H1 (cell line): ENCODE results near the gene CTCF. TPM values are rescaled to one million over a fixed set of nuclear protein-coding genes. Genes with fewer than 3 reads are reported as not detected.

Source experiments
- CTCF ChIA-PET: fragments of 300-600 bp; sonication (Branson Sonifier 250); formaldehyde crosslinking; loops from one replicate; lab custom pipeline; 2021; ENCODE audit not compliant: partially characterized antibody; lab: Charles Lee
- POLR2A ChIA-PET: fragments of 300-600 bp; sonication (Branson Sonifier 250); formaldehyde crosslinking; loops from one replicate; lab custom pipeline; 2021; ENCODE audit warnings: inconsistent platforms; ENCODE audit not compliant: partially characterized antibody; lab: Charles Lee
- DNase-seq, 2 experiments: peaks; one replicate each; pipeline versions ENCODE4 v3.0.0 to v3.0.0-alpha.2; 2010 to 2022; ENCODE audit warnings: low spot score in 2 of 2, low read depth in 1 of 2, mixed read lengths in 1 of 2
- FAIRE-seq: peaks from 2 replicates; lab custom pipeline; 2011; peaks lifted over from hg19 to GRCh38; lab: Jason Lieb, UNC
- H2AFZ ChIP-seq: 2 replicates; pipeline ENCODE4 v1.8.1; 2012; ENCODE audit warnings: low read length, inconsistent platforms
- H2AK5ac ChIP-seq: 2 replicates; pipeline ENCODE4 v1.6.1; 2013; ENCODE audit warnings: low read depth, low read length
- H2BK120ac ChIP-seq: replicated peaks from 2 replicates; pipeline ENCODE3; 2013; ENCODE audit warnings: low read depth, low read length, inconsistent platforms
- H2BK12ac ChIP-seq: 2 replicates; pipeline ENCODE4 v1.6.1; 2013; ENCODE audit warnings: low read depth, low read length
- H2BK15ac ChIP-seq: 2 replicates; pipeline ENCODE4 v1.6.1; 2013; ENCODE audit warnings: low read length
- H2BK20ac ChIP-seq: 2 replicates; pipeline ENCODE4 v1.6.1; 2013; ENCODE audit warnings: low read length
- H2BK5ac ChIP-seq: 2 replicates; pipeline ENCODE4 v1.6.1; 2013; ENCODE audit warnings: low read depth, low read length
- H3K14ac ChIP-seq: 2 replicates; pipeline ENCODE4 v1.6.1; 2013; ENCODE audit warnings: inconsistent platforms; ENCODE audit not compliant: insufficient read length
- H3K18ac ChIP-seq: 2 replicates; pipeline ENCODE4 v1.6.1; 2013; ENCODE audit warnings: low read length; ENCODE audit errors: extremely low read depth
- H3K23ac ChIP-seq: 2 replicates; pipeline ENCODE4 v1.6.1; 2013; ENCODE audit warnings: inconsistent platforms; ENCODE audit not compliant: insufficient read length
- H3K23me2 ChIP-seq: 2 replicates; pipeline ENCODE4 v1.6.1; 2013; ENCODE audit warnings: low read depth, low read length
- H3K27ac ChIP-seq: 2 replicates; pipeline ENCODE4 v1.6.1; 2011; ENCODE audit warnings: low read depth, low read length, inconsistent platforms
- H3K27me3 ChIP-seq, 4 experiments: replicated peaks in 1 of 4; 1 replicate in 1 of 4; 2 replicates in 3 of 4; pipeline versions ENCODE4 v1.6.1 to v1.8.1; 2011 to 2013; ENCODE audit warnings: low read length in 3 of 4, mild to moderate bottlenecking in 3 of 4, inconsistent platforms in 2 of 4, mixed read lengths in 2 of 4, moderate library complexity in 1 of 4; ENCODE audit not compliant: control insufficient read depth in 3 of 4, insufficient read depth in 3 of 4; ENCODE audit errors: extremely low read depth in 1 of 4
- H3K36me3 ChIP-seq, 4 experiments: 2 replicates each; pipeline versions ENCODE4 v1.6.1 to v1.8.1; 2011 to 2013; ENCODE audit warnings: mild to moderate bottlenecking in 4 of 4, low read length in 3 of 4, moderate library complexity in 2 of 4, control low read depth in 1 of 4, inconsistent platforms in 1 of 4; ENCODE audit not compliant: insufficient read depth in 4 of 4, control insufficient read depth in 2 of 4
- H3K4ac ChIP-seq: replicated peaks from 2 replicates; pipeline ENCODE3; 2013; ENCODE audit warnings: low read length, low read depth, mixed read lengths, inconsistent platforms; ENCODE audit not compliant: insufficient read length
- H3K4me1 ChIP-seq, 4 experiments: replicated peaks in 1 of 4; 1 replicate in 1 of 4; 2 replicates in 3 of 4; pipeline versions ENCODE4 v1.6.1 to v1.8.1; 2011 to 2013; ENCODE audit warnings: low read length in 3 of 4, inconsistent platforms in 2 of 4, mixed read lengths in 1 of 4; ENCODE audit not compliant: insufficient read depth in 4 of 4, control insufficient read depth in 3 of 4
- H3K4me2 ChIP-seq, 2 experiments: 2 replicates each; pipeline versions ENCODE4 v1.6.1 to v1.8.1; 2011 to 2013; ENCODE audit warnings: low read depth in 2 of 2, low read length in 2 of 2, control low read depth in 1 of 2, inconsistent platforms in 1 of 2, mild to moderate bottlenecking in 1 of 2; ENCODE audit not compliant: insufficient read depth in 1 of 2
- H3K4me3 ChIP-seq, 4 experiments: fragments of 200-600, 300-600 bp in 1 of 4; sonication (generic), shearing (Covaris generic), sonication (Bioruptor Twin) in 1 of 4; 2 replicates each; pipeline versions ENCODE4 v1.5.1 to v1.8.1; 2011 to 2016; ENCODE audit warnings: low read length in 4 of 4, low read depth in 3 of 4, control low read depth in 2 of 4, inconsistent platforms in 2 of 4, mild to moderate bottlenecking in 2 of 4, mixed read lengths in 1 of 4, moderate library complexity in 1 of 4; ENCODE audit not compliant: insufficient read depth in 2 of 4; ENCODE audit errors: extremely low read depth in 1 of 4
- H3K56ac ChIP-seq: replicated peaks from 2 replicates; pipeline ENCODE3; 2013; ENCODE audit warnings: low read depth, mild to moderate bottlenecking, mixed read lengths, low read length, inconsistent platforms; ENCODE audit not compliant: insufficient read length
- H3K79me1 ChIP-seq: 2 replicates; pipeline ENCODE4 v1.6.1; 2013; ENCODE audit warnings: low read depth, low read length, control low read depth
- H3K79me2 ChIP-seq, 2 experiments: 2 replicates each; pipeline versions ENCODE4 v1.6.1 to v1.8.1; 2012 to 2013; ENCODE audit warnings: low read length in 2 of 2, mild to moderate bottlenecking in 2 of 2, inconsistent platforms in 1 of 2; ENCODE audit not compliant: insufficient read depth in 2 of 2, control insufficient read depth in 1 of 2
- H3K9ac ChIP-seq, 4 experiments: replicated peaks in 1 of 4; 1 replicate in 1 of 4; 2 replicates in 3 of 4; pipeline versions ENCODE4 v1.6.1 to v1.8.1; 2011 to 2013; ENCODE audit warnings: low read depth in 3 of 4, low read length in 3 of 4, control low read depth in 2 of 4, mild to moderate bottlenecking in 2 of 4, moderate library complexity in 2 of 4, inconsistent platforms in 1 of 4; ENCODE audit errors: extremely low read depth in 1 of 4
- H3K9me3 ChIP-seq, 2 experiments: 2 replicates each; pipeline versions ENCODE4 v1.6.1 to v1.8.1; 2012 to 2013; ENCODE audit warnings: mild to moderate bottlenecking in 2 of 2, moderate library complexity in 2 of 2, control low read depth in 1 of 2, inconsistent platforms in 1 of 2, low read depth in 1 of 2, low read length in 1 of 2, mixed read lengths in 1 of 2; ENCODE audit not compliant: insufficient read depth in 2 of 2
- H4K20me1 ChIP-seq, 2 experiments: replicated peaks in 1 of 2; 2 replicates each; pipeline versions ENCODE3 to v1.8.1; 2011 to 2013; ENCODE audit warnings: inconsistent platforms in 2 of 2, low read length in 2 of 2, mild to moderate bottlenecking in 1 of 2; ENCODE audit not compliant: insufficient read depth in 2 of 2, control insufficient read depth in 1 of 2
- H4K5ac ChIP-seq: 2 replicates; pipeline ENCODE4 v1.6.1; 2013; ENCODE audit warnings: low read length, low read depth, mixed read lengths, inconsistent platforms; ENCODE audit not compliant: insufficient read length
- H4K8ac ChIP-seq: 2 replicates; pipeline ENCODE4 v1.8.0; 2013; ENCODE audit warnings: mild to moderate bottlenecking, moderate library complexity, low read length, inconsistent platforms; ENCODE audit not compliant: insufficient read depth; ENCODE audit errors: extremely low read depth
- H4K91ac ChIP-seq: replicated peaks from 2 replicates; pipeline ENCODE3; 2013; ENCODE audit warnings: low read length, mixed read lengths, inconsistent platforms; ENCODE audit not compliant: insufficient read length
- CBX5 ChIP-seq: fragments of 300-800, 300-1000 bp; sonication (generic); IDR thresholded peaks from 2 replicates; pipeline ENCODE4 v1.7.1; 2016; ENCODE audit warnings: antibody characterized with exemption, low read length, low read depth
- KDM1A ChIP-seq: fragments of 200-600, 300-600 bp; sonication (generic); IDR thresholded peaks from 2 replicates; pipeline ENCODE4 v1.7.1; 2016; ENCODE audit warnings: mild to moderate bottlenecking, low read length, borderline replicate concordance
- POLR2AphosphoS5 ChIP-seq: IDR thresholded peaks from 2 replicates; pipeline ENCODE4 v1.6.1; 2011; ENCODE audit warnings: low read depth, low read length
- ZNF274 ChIP-seq: IDR thresholded peaks from 2 replicates; pipeline ENCODE4 v1.7.0; 2012; ENCODE audit warnings: low read length, borderline replicate concordance; ENCODE audit errors: extremely low read depth
- WGBS, 2 experiments: shearing (Covaris generic) in 1 of 2; methylation state at CpG; one replicate each; pipeline versions ENCODE4 v1.1.6 to v1.1.7; 2013 to 2015; ENCODE audit warnings: low lambda C conversion rate in 2 of 2, mixed read lengths in 2 of 2, inconsistent platforms in 1 of 2, low coverage in 1 of 2, missing lambda C conversion rate in 1 of 2; ENCODE audit not compliant: insufficient replicate concordance in 2 of 2, insufficient coverage in 1 of 2, insufficient read length in 1 of 2; ENCODE audit errors: extremely low coverage in 1 of 2, missing lambda C conversion rate in 1 of 2; 5-methylcytosine and 5-hydroxymethylcytosine counted together
- polyA plus RNA-seq, 7 experiments: library from polyadenylated mRNA; depleted of rRNA in 3 of 7; stranded (reverse) in 5 of 7; unstranded in 2 of 7; fragments of >200 nt in 5 of 7; fragments of 200-250 nt in 2 of 7; gene quantifications; 1 replicate in 5 of 7; 2 replicates in 1 of 7; 4 replicates in 1 of 7; pipeline versions ENCODE4 v1.2.1 to v1.2.3, GENCODE V29; 2011 to 2013; ENCODE audit warnings: missing spikeins in 2 of 7, mixed read lengths in 2 of 7
- total RNA-seq: library from RNA; stranded (reverse); fragmentation: NEBNext Ultra II Directional; extraction: Animal tissue kit (Norgen Biotek cat#: 25700); gene quantifications from 2 replicates; pipeline ENCODE4 v1.2.1, GENCODE V29; 2021

The CTCF gene
- total and polyA plus RNA-seq, 2 of the 8 experiments (the other 6 are each of a cell fraction or from before 2014, with no cell fraction given), result 32.4 to 66.0 TPM

DNA sequence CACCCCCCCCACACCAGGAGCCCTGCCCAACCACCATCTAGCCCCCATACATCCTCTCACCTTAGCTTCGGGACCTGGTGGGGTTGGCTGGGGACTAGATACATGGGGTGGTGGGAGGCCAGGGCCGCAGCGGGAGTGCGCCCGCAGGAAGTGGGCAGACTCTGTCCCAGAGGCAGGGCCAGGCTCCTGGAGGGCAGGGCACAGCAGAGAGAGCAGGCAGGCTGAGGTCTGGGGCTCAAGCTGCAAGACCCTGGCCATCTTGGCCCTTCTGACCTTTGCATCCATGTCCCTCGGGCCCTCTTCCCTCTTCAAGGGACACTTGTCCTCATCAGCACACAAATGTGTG lies 101.5 kb downstream of the CTCF start:
- Histone ChIP-seq H3K4me2 (no peak overlapping the region), H4K20me1 (peaks cover 5% of the 10 kb centered on the region in 2 experiments), H3K36me3 (no peaks in the 10 kb centered on the region), H3K18ac (no peak overlapping the region), H2BK120ac (no peak overlapping the region), H3K4me1 (peaks cover 0 to 33% (median 20%) of the 10 kb centered on the region in 4 experiments; a peak in 5 of 7 replicates), H4K91ac (no peak overlapping the region), H3K4me3 (no peak overlapping the region), H2BK15ac (peak overlapping the region; percentile 95; the same call in 1 of the 2 replicates), H2BK5ac (no peak overlapping the region), H3K9me3 (no peaks in the 10 kb centered on the region), H3K14ac (no peak overlapping the region), H3K79me2 (no peaks in the 10 kb centered on the region), H2BK20ac (no peak overlapping the region), H3K23me2 (peaks cover 27% of the 10 kb centered on the region), H4K8ac (no peak overlapping the region), H2AK5ac (no peak overlapping the region), H3K27ac (no peak overlapping the region), H2AFZ (no peak overlapping the region), H3K56ac (no peak overlapping the region), H3K27me3 (peaks cover 0 to 3% (median under 1%) of the 10 kb centered on the region in 4 experiments; a peak in 2 of 7 replicates), H2BK12ac (no peak overlapping the region), H3K23ac (no peak overlapping the region), H3K79me1 (no peaks in the 10 kb centered on the region), H3K9ac (no peak overlapping the region), H3K4ac (no peak overlapping the region), H4K5ac (no peak overlapping the region)
- POLR2A ChIA-PET, result interaction anchor here (1.4 to 2.0 kb wide), 5 partner anchors 12 to 221 kb away, joined by 3 to 6 read pairs (median 4); partner anchors contain the start of gene NRN1L
- no peak for FAIRE-seq
- TF ChIP-seq KDM1A (no peak), POLR2AphosphoS5 (no peak), CBX5 (no peak), ZNF274 (no peak)
- CTCF ChIA-PET, result interaction anchor here (0.5 to 13.7 kb wide), 44 partner anchors 11 to 431 kb away, joined by 3 to 202 read pairs (median 4); partner anchors contain the start of genes ATP6V0D1, CARMIL2, CTCF and NRN1L
- DNase-seq, result no peak
- 91% methylated on average over 6 of the region's 6 CpGs; no CpG with 5 or more reads in 1 of the 2 experiments for WGBS, 2 experiments
